LoVo (cell line): ENCODE data around the gene CUX1.
"Not testable (repeated sequence)": the region's sequence is repeated elsewhere in the genome, so short reads cannot be mapped to it uniquely, and the experiment has no call there.

Experiments
- DNase-seq: peaks from one replicate; pipeline ENCODE4 v3.0.0-alpha.2; 2016; ENCODE audit warnings: low spot score

Gene CUX1

GRCh38 chr7:101916041-101916800 is 98.8 kb downstream of the CUX1 start:
- no peak for DNase-seq

DNA sequence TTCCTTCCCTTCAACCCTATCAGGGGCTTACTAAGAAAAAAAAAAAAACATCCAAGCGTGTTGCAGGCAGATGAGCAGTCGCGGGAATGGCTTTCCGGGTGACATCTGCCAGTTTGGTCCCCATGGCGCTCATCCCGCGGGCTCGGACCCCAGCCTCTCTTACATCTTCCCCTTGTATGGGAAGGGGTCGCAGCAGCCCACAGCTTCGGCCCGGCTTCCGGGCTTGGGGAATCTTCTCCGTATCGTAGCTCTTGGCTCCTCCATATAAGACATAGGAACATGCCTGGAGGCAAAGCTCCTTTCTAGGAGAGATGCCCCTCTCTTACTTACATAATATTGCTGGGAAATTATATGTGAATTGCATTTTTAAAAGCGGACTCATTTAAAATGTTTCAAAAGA is 99.5 kb downstream of the CUX1 start:
- DNase-seq, result no peak

GRCh38 chr7:101917566-101917965 is 100.1 kb downstream of the CUX1 start:
- no peak for DNase-seq

- no peak for DNase-seq
Observed at GRCh38 chr7:101918426-101918825, 101.0 kb downstream of the CUX1 start.

- DNase-seq, result no peak
Observed at GRCh38 chr7:101919363-101920115, 102.1 kb downstream of the CUX1 start.

DNA sequence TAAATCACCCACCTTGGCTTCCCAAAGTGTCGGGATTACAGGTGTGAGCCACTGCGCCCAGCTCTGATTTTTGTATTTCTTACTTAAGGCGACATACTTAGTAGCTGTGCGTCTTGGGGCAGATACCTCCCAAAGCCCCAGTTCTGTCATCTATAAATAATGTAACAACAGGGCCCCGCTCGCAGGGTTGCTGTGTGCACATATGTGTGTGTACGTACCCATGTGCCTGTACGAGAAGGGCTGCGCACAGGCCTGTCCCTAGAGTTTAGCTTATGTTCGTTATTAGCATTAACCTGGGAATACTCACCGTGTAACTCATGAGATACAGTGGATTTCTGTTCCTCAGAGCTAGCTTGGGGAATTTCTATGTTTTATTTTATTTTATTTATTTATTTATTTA is 103.6 kb downstream of the CUX1 start:
- DNase-seq, result no peak

DNA sequence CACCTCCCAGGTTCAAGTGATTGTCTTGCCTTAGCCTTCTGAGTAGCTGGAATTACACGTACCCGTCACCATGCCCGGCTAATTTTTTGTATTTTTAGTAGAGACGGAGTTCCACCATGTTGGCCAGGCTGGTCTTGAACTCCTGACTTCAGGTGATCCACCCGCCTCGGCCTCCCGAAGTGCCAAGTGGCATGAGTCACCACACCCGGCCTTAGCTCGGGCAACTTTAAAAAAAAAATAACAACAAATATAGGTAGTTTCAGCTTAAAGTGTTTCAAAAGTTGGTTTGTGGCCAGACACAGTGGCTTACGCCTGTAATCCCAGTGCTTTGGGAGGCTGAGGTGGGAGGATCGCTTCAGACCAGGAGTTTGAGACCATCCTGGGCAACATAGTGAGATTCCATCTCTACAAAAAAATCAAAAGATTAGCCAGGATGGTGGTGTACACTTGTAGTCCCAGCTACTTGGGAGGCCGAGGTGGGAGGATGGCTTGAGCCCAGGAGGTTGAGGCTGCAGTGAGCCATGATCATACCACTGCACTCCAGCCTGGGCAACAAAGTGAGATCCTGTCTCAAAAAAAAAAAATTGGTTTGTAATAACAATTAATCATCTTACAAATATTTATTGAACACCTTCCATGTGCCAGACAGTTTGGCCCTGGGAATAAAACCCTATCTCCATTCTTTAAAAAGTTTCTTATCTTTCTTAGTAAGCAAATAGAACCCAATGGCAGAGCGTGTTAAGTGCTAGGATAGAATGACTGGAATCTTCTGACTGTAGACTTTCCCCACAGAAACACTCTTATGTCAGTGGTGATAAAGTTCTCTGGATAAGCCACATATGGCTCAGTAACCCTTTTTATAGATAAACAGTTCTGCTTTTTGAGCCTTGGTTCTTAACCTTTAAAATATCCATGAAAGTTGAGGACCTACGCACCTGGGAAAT is 104.4 kb downstream of the CUX1 start:
- DNase-seq, result not testable (repeated sequence)

GRCh38 chr7:101922631-101923601 is 105.5 kb downstream of the CUX1 start:
- DNase-seq, result no peak

DNA sequence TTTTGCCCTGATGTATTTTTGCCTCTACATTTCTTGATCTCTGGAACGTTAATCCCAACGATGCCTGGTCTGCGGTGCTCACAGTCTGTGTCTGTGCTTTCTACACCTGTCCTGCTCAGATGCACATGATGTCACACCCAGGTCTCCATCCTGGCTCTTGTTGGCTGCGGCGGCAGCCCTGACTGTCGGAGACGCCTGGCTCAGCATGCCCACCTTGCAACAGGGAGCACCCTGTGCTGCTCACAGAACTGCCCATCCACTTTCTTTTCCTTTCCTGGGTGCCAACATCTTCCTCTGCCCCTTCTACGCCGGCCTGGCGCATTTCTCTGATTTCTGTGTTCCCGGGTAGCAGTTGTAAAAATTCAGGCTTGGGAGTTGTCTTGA is 106.2 kb downstream of the CUX1 start:
- DNase-seq, result no peak

DNA sequence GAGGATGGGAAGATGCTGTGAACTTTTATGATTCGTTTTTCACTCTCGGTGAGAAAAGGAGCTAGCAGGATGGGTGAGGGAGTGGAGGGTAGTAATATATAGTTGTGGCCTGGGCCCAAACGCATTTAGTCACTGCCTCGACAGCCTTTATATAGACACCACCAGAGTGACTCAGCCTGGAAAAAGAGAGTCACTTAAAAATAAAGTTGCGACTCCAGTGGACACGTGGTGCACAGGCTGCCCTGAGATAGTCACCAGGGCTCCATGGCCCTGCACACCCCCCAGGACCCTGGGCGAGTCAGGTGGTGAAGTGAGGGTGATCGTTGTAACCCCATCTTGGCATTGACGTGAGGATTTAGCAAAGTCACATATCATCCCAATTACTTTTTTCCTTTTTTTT is 106.7 kb downstream of the CUX1 start:
- DNase-seq, result no peak

DNA sequence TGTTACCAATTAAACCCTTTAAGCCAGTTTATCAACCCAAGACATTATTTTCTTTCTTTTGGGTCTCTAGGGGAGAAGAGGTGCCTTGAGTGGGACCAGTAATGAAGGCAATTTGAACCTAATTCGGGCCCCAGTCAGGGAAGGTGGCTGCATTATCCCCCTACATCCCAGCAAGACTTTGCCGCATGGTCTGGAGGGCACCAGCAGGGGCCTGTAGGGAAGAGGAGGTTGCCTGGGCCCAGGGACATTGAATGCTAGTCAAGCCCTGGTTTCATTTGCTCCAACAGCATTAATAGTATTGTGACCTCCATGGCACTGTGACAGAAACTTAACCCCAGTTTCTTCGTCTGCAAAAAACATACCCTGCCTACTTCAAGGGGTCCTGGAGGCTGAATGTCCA is 108.8 kb downstream of the CUX1 start:
- DNase-seq, result no peak

DNA sequence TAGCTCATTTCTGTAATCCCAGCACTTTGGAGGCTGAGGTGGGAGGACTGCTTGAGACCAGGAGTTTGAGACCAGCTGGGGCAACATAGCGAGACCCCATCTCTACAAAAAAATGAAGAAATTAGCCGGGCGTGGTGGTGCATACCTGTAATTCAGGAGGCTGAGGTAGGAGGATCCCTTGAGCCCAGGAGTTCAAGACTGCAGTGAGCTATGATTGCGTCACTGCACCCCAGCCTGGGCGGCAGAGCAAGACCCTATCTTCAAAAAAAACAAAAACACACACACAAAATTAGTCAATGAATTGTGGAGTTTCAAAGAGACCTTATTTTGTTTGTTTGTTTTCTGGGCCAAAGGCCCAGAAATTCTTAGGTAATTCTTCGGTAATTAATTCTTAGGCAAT is 110.0 kb downstream of the CUX1 start:
- DNase-seq, result no peak

GRCh38 chr7:101927802-101928201 is 110.4 kb downstream of the CUX1 start:
- no peak for DNase-seq

GRCh38 chr7:101929256-101929655 is 111.8 kb downstream of the CUX1 start:
- no peak for DNase-seq

DNA sequence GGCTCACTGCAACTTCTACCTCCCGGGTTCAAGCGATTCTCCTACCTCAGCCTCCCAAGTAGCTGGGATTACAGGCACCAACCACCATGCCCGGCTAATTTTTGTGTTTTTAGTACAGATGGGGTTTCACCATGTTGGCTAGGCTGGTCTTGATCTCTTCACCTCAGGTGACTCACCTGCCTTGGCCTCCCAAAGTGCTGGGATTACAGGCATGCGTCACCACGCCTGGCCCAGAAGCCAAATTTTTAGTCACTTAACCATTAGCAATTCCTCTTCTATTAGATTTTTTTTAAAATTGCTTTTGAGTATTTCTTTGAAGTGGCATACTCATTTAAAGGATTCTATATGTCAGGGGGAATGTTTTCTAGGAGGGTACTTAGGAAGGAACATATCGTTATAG is 112.5 kb downstream of the CUX1 start:
- DNase-seq, result not testable (repeated sequence)

GRCh38 chr7:101932083-101932482 is 114.7 kb downstream of the CUX1 start:
- no peak for DNase-seq

GRCh38 chr7:101933028-101933427 is 115.6 kb downstream of the CUX1 start:
- DNase-seq, result no peak

GRCh38 chr7:101933688-101934121 is 116.3 kb downstream of the CUX1 start:
- DNase-seq, result no peak

GRCh38 chr7:101934618-101935017 is 117.2 kb downstream of the CUX1 start:
- DNase-seq, result peak; percentile 29

GRCh38 chr7:101935521-101936141 is 118.2 kb downstream of the CUX1 start:
- no peak for DNase-seq

- DNase-seq, result no peak
Observed at GRCh38 chr7:101936223-101936610, 118.8 kb downstream of the CUX1 start.
